AG04449 (cell line): Measurements from ENCODE around the gene FXYD2.

Experiments used
- CTCF ChIA-PET: fragments of 350-600 bp; formaldehyde crosslinking; extraction: SDS; loops from one replicate; lab custom pipeline; 2021; ENCODE audit warnings: antibody characterized with exemption; lab: Yijun Ruan, JAX
- POLR2A ChIA-PET: fragments of 400-600, 350-600 bp; formaldehyde crosslinking; extraction: SDS; loops from one replicate; lab custom pipeline; 2020; ENCODE audit warnings: antibody characterized with exemption, inconsistent platforms; lab: Yijun Ruan, JAX
- DNase-seq: peaks from one replicate; pipeline ENCODE4 v3.0.0-alpha.2; 2010; ENCODE audit warnings: low read depth, low spot score
- H3K4me3 ChIP-seq: 2 replicates; pipeline ENCODE4 v1.5.1; 2011; ENCODE audit warnings: low read depth, mild to moderate bottlenecking, control low read depth, low read length
- TF ChIP-seq, protein P1 (sequence below): IDR thresholded peaks from one replicate; pipeline ENCODE4 v1.5.1; 2011; ENCODE audit warnings: mild to moderate bottlenecking, moderate library complexity, low read length, control low read depth, inconsistent platforms; ENCODE audit not compliant: insufficient read depth; ENCODE audit errors: missing control alignments

Gene FXYD2

DNA sequence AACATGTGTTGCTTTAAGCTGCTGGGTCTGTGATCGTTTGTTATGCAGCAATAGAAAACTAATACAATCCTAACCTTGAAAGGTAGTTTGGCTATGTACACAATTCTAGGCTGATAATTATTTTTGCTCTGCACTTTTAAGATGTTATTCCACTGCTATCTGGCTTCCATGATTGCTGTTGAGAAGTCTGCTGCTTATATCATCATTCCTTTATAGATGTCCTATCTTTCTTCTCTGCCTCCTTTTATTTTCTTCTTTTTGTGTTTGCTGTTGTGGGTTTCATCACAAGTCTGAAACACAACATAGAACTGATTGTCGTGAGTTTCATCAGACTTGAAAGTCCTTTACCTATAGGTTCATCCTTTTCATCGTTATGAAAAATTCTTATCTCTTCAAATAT lies 27.8 kb upstream of the FXYD2 start:
- POLR2A ChIA-PET, result interaction anchor here (1.1 kb wide), 1 partner anchor 95 kb away, joined by 3 read pairs; no protein-coding TSS in a partner anchor
- no peak overlapping the region for H3K4me3 ChIP-seq
- DNase-seq, result no peak
- CTCF ChIA-PET, result interaction anchor here (1.4 to 3.2 kb wide), 3 partner anchors 8 to 95 kb away, joined by 4 to 21 read pairs (median 6); no protein-coding TSS in a partner anchor
- TF ChIP-seq, protein P1, sequence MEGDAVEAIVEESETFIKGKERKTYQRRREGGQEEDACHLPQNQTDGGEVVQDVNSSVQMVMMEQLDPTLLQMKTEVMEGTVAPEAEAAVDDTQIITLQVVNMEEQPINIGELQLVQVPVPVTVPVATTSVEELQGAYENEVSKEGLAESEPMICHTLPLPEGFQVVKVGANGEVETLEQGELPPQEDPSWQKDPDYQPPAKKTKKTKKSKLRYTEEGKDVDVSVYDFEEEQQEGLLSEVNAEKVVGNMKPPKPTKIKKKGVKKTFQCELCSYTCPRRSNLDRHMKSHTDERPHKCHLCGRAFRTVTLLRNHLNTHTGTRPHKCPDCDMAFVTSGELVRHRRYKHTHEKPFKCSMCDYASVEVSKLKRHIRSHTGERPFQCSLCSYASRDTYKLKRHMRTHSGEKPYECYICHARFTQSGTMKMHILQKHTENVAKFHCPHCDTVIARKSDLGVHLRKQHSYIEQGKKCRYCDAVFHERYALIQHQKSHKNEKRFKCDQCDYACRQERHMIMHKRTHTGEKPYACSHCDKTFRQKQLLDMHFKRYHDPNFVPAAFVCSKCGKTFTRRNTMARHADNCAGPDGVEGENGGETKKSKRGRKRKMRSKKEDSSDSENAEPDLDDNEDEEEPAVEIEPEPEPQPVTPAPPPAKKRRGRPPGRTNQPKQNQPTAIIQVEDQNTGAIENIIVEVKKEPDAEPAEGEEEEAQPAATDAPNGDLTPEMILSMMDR, result no peak

DNA sequence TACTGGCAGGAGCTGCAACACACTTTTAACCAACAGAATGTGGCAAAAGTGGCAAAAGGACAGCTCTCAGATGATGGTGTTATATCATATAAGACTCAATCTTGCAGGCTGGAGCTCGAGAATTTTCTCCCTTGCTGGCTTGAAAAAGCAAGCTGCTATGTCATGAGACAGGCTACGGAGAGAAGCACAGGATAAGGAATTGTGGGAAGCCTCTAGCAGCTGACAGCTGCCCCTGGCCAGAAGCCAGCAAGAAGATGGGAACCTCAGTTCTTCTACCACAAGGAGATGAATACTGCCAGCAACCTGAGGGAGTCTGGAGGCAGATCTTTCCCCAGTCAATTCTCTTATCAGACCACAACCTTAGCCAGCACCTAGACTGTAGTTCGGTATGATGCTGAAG lies 27.3 kb upstream of the FXYD2 start:
- ChIA-PET CTCF (interaction anchor here (1.5 to 3.2 kb wide), 2 partner anchors 9 to 95 kb away, joined by 4 to 21 read pairs; no protein-coding TSS in a partner anchor), POLR2A (interaction anchor here (1.1 kb wide), 1 partner anchor 95 kb away, joined by 3 read pairs; no protein-coding TSS in a partner anchor)
- TF ChIP-seq, protein P1, result no peak
- DNase-seq, result no peak
- no peak overlapping the region for H3K4me3 ChIP-seq

DNA sequence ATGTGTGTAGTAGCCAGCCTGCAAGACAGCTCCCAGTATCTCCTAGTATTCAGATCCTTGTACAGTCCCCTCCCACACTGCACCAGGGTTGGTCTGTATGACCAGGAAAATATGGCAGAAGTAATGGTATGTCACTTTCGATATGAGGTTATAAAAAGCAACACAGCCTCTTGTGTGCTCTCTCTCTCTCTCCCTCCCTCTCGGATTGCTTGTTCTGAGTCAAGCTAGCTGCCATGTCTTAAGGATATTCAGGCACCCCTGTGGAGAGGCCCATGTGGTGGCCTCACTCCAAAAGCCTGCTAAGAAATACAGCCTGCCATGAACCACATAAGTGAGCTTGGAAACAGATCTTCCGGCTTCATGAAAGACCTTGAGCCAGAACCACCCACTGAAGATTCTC lies 26.6 kb upstream of the FXYD2 start:
- TF ChIP-seq, protein P1, result no peak
- no peak overlapping the region for H3K4me3 ChIP-seq
- POLR2A ChIA-PET, result interaction anchor here (1.1 kb wide), 1 partner anchor 96 kb away, joined by 3 read pairs; no protein-coding TSS in a partner anchor
- CTCF ChIA-PET, result interaction anchor here (1.5 to 3.2 kb wide), 2 partner anchors 8 to 96 kb away, joined by 4 to 21 read pairs; no protein-coding TSS in a partner anchor
- no peak for DNase-seq

DNA sequence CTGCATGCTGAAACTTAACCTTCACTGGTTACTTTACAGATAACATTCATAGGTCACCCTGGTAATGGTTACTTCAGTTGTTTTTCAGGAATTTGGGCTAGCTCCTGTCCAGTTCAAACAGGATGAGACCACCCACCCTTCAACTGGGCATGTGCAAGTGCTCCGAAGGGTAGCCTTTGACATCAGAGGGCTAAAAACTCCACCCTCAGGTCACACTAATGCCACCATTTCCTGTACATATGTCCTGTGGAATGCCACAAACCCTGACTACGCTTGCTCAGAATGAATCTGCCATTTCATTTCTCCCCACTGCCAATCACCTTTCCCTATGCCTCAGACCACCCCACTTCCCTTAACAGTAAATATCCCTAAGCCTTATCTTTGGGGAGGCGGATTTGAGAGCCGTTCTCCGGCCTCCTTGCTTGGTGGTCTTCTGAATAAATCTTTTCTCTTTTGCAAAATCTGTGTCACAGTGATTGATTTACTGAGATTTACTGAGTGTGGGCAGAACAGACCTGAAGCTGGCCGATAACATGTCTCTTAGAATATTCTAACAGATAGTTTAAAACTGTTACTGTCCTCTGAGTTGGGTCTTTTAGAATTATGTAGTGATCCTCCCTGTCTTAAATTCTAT lies 25.4 kb upstream of the FXYD2 start:
- H3K4me3 ChIP-seq, result no peak overlapping the region
- TF ChIP-seq, protein P1, result no peak
- no peak for DNase-seq
- CTCF ChIA-PET, result interaction anchor here (0.8 to 3.2 kb wide), 2 partner anchors 31 to 97 kb away, joined by 3 to 21 read pairs; no protein-coding TSS in a partner anchor
- POLR2A ChIA-PET, result no interaction called here

DNA sequence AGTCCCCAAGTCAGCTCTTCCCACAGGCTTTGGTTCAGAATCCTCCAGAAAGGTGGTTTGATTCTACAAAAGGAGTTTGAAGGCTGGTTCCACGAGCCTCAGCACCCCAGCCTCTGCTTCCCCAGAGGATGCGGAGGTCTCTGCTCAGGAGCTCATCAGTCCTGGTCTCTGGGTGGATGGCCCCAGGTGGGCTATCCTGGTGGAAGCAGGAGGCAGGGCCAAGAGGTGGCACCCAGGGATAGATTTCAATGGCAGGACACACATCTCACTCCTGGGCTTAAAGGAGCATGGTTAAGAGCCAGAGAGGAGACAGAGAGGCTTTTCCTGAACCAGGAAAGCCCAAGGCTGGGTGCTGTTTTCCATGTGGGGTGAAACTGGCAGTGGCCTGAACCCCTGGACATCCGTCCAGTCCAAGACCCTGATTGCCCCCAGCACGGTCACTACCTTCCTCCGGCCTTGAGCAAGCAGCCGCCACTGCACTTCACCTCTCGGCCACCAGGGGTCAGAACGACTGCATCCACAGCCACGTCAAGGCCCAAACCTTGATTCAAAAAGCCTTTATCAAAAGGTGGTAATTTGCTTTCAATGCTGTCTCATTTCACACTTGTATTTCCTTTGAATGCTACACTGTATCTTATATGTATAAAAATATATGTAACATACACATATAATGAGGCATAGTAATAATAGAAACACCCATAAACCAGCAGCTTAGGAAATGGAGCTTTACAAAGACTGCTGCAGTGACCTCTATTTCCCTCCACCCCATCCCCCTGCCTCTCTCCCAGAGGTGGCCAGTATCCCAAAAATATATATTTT lies 19.3 kb upstream of the FXYD2 start:
- TF ChIP-seq, protein P1, result peak; percentile 96
- no peak overlapping the region for H3K4me3 ChIP-seq

More for the DNA sequence above, 19.3 kb upstream of the FXYD2 start:
- ChIA-PET CTCF (interaction anchor here (0.6 to 9.6 kb wide), 35 partner anchors 8 to 418 kb away, joined by 3 to 341 read pairs (median 5); no protein-coding TSS in a partner anchor), POLR2A (no interaction called here)
- no peak for DNase-seq
